Lower leg skin (tissue), 3 donors: Measurements from ENCODE around the gene ATP5ME.

Source experiments
- POLR2A ChIP-seq, 2 donors: fragments of 450-650 bp; IDR thresholded peaks; one replicate each; pipeline ENCODE4 v1.6.1; 2016 to 2017; ENCODE audit warnings: antibody characterized with exemption in 2 of 2, mild to moderate bottlenecking in 1 of 2, moderate library complexity in 1 of 2
- TF ChIP-seq, protein P1 (sequence below), 3 donors: fragments of 450-650 bp; IDR thresholded peaks; one replicate each; pipeline ENCODE4 v1.5.1; 2016; ENCODE audit warnings: antibody characterized with exemption in 3 of 3, mild to moderate bottlenecking in 3 of 3, moderate library complexity in 2 of 3

DNA sequence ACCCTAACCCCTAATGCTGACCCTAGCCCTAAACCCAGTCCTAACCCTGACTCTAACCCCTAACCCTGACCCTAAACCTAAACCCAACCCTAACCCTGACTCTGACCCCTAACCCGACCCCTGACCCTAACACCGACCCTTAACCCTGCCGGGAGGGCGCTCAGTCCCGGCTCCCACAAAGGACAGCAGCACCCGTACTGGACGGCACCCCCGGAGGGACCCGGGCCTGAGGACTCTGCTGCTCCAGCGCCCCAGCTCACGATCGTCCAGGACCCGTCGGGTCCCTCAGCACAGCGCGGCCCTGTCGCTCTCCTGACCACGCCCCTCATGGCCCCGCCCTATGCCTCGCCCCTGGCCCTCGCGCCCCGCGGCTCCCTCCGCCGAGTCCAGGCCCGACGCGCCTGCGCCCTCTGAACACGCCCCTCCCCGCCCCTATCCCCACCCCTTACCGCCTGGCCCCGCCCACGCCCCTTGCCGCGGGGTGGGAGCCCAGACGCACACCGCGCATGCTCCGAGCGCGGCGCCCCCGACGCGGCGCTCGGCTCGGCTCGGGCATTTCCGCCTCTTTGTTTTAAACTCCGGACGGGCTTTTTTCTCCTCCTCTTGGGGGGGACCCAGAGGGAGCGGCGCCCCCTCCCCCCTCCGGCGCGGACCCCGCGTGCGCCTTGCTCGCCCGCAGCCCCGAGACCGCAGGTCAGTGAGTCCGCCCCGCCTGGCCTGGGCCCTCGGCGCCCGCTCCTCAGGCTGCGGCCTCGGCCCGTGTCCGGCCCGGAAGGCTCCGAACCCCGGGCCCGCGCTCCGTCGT lies 31.4 kb upstream of the ATP5ME start, which contains the start of gene PCGF3:
- TF ChIP-seq, protein P1, sequence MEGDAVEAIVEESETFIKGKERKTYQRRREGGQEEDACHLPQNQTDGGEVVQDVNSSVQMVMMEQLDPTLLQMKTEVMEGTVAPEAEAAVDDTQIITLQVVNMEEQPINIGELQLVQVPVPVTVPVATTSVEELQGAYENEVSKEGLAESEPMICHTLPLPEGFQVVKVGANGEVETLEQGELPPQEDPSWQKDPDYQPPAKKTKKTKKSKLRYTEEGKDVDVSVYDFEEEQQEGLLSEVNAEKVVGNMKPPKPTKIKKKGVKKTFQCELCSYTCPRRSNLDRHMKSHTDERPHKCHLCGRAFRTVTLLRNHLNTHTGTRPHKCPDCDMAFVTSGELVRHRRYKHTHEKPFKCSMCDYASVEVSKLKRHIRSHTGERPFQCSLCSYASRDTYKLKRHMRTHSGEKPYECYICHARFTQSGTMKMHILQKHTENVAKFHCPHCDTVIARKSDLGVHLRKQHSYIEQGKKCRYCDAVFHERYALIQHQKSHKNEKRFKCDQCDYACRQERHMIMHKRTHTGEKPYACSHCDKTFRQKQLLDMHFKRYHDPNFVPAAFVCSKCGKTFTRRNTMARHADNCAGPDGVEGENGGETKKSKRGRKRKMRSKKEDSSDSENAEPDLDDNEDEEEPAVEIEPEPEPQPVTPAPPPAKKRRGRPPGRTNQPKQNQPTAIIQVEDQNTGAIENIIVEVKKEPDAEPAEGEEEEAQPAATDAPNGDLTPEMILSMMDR (IDR thresholded peaks at IDR 0.05), result no peak
- TF ChIP-seq POLR2A (IDR thresholded peaks at IDR 0.05), result no peak
